CD14-positive monocyte (primary cell): ENCODE data around the gene NEK2. TPM values are rescaled to one million over a fixed set of nuclear protein-coding genes. Genes with fewer than 3 reads are reported as not detected.

Experiments
- DNase-seq, 3 donors: peaks; one replicate each; pipeline ENCODE4 v3.0.0-alpha.2; 2011 to 2022
- H2AFZ ChIP-seq: 2 replicates; pipeline ENCODE4 v1.6.0; 2012; ENCODE audit warnings: mild to moderate bottlenecking, low read depth, low read length, inconsistent platforms; ENCODE audit not compliant: insufficient read depth, poor library complexity, severe bottlenecking
- H3K27ac ChIP-seq, 2 donors: 1 replicate in 1 of 2; 2 replicates in 1 of 2; pipeline ENCODE4 v1.5.1; 2012 to 2013; ENCODE audit warnings: low read length in 2 of 2, control low read depth in 1 of 2, inconsistent platforms in 1 of 2, low read depth in 1 of 2, mild to moderate bottlenecking in 1 of 2
- H3K27me3 ChIP-seq, 2 donors: one replicate each; pipeline versions ENCODE4 v1.6.0 to v1.6.1; 2011 to 2013; ENCODE audit warnings: low read length in 2 of 2; ENCODE audit not compliant: control insufficient read depth in 2 of 2, insufficient read depth in 2 of 2
- H3K36me3 ChIP-seq, 2 donors: replicated peaks in 1 of 2; 1 replicate in 1 of 2; 2 replicates in 1 of 2; pipeline versions ENCODE4 v1.5.1 to v1.6.1; 2012 to 2013; ENCODE audit warnings: low read length in 2 of 2, control low read depth in 1 of 2, inconsistent platforms in 1 of 2, mild to moderate bottlenecking in 1 of 2; ENCODE audit not compliant: insufficient read depth in 2 of 2, control insufficient read depth in 1 of 2
- H3K4me1 ChIP-seq, 2 donors: 1 replicate in 1 of 2; 2 replicates in 1 of 2; pipeline versions ENCODE4 v1.5.1 to v1.6.1; 2012 to 2013; ENCODE audit warnings: low read length in 2 of 2, control low read depth in 1 of 2, inconsistent platforms in 1 of 2, mild to moderate bottlenecking in 1 of 2, moderate library complexity in 1 of 2; ENCODE audit not compliant: insufficient read depth in 2 of 2, control insufficient read depth in 1 of 2
- H3K4me2 ChIP-seq: replicated peaks from 2 replicates; pipeline ENCODE3; 2012; ENCODE audit warnings: low read length, moderate library complexity, mild to moderate bottlenecking; ENCODE audit not compliant: poor library complexity, severe bottlenecking; ENCODE audit errors: extremely low read depth
- H3K4me3 ChIP-seq, 3 experiments: fragments of 200-600 bp in 1 of 3; sonication (generic) in 1 of 3; replicated peaks in 1 of 3; 1 replicate in 2 of 3; 2 replicates in 1 of 3; pipeline ENCODE4 v1.5.1; 2011 to 2013; ENCODE audit warnings: low read length in 3 of 3, mild to moderate bottlenecking in 3 of 3, control low read depth in 2 of 3, low read depth in 2 of 3, inconsistent platforms in 1 of 3, moderate library complexity in 1 of 3
- H3K79me2 ChIP-seq: 2 replicates; pipeline ENCODE4 v1.6.0; 2012; ENCODE audit warnings: mild to moderate bottlenecking, control low read depth, inconsistent platforms, low read length, moderate library complexity; ENCODE audit not compliant: insufficient read depth
- H3K9ac ChIP-seq: 2 replicates; pipeline ENCODE4 v1.6.0; 2017; ENCODE audit warnings: low read length, mild to moderate bottlenecking; ENCODE audit not compliant: insufficient read depth, poor library complexity, severe bottlenecking
- H3K9me3 ChIP-seq, 2 donors: replicated peaks in 1 of 2; 1 replicate in 1 of 2; 2 replicates in 1 of 2; pipeline versions ENCODE4 v1.5.1 to v1.6.1; 2012 to 2013; ENCODE audit warnings: low read length in 2 of 2, control low read depth in 1 of 2; ENCODE audit not compliant: control insufficient read depth in 1 of 2, insufficient read depth in 1 of 2
- H4K20me1 ChIP-seq: 2 replicates; pipeline ENCODE4 v1.6.0; 2012; ENCODE audit warnings: mild to moderate bottlenecking, low read length, control low read depth, moderate library complexity; ENCODE audit not compliant: insufficient read depth
- H3K27ac Mint-ChIP-seq, 7 donors: one replicate each; pipeline ENCODE4 v1.8.0; 2020; ENCODE audit warnings: mild to moderate bottlenecking in 7 of 7, mixed read lengths in 7 of 7, moderate library complexity in 6 of 7, inconsistent platforms in 2 of 7
- H3K27me3 Mint-ChIP-seq, 3 donors: one replicate each; pipeline ENCODE4 v1.8.0; 2021 to 2022; ENCODE audit warnings: low read depth in 3 of 3, mild to moderate bottlenecking in 3 of 3, mixed read lengths in 3 of 3, moderate library complexity in 3 of 3, inconsistent platforms in 1 of 3
- H3K36me3 Mint-ChIP-seq, 2 donors: one replicate each; pipeline ENCODE4 v1.8.0; 2020; ENCODE audit warnings: mixed read lengths in 2 of 2, inconsistent platforms in 1 of 2, mild to moderate bottlenecking in 1 of 2
- H3K4me1 Mint-ChIP-seq: one replicate; pipeline ENCODE4 v1.8.0; 2020; ENCODE audit warnings: mild to moderate bottlenecking, mixed read lengths
- H3K4me3 Mint-ChIP-seq, 2 donors: one replicate each; pipeline ENCODE4 v1.8.0; 2020; ENCODE audit warnings: mild to moderate bottlenecking in 2 of 2, mixed read lengths in 2 of 2, moderate library complexity in 1 of 2
- H3K9me3 Mint-ChIP-seq, 7 donors: one replicate each; pipeline ENCODE4 v1.8.0; 2020 to 2022; ENCODE audit warnings: mixed read lengths in 7 of 7, mild to moderate bottlenecking in 6 of 7, moderate library complexity in 6 of 7, inconsistent platforms in 2 of 7
- WGBS: methylation state at CpG from one replicate; pipeline ENCODE4 v1.1.5; 2013; ENCODE audit warnings: missing lambda C conversion rate; ENCODE audit not compliant: insufficient coverage; 5-methylcytosine and 5-hydroxymethylcytosine counted together
- intact Hi-C, 2 donors: fragments of 100-400 bp; cut with micrococcal nuclease; formaldehyde crosslinking; loops; one replicate each; pipeline versions ENCODE4 v1.15.0 to v1.15.1; 2023
- polyA plus RNA-seq, 3 donors: library from polyadenylated mRNA; depleted of rRNA in 1 of 3; unstranded in 2 of 3; stranded (reverse) in 1 of 3; fragments of 300-500 nt in 2 of 3; fragments of >200 nt in 1 of 3; fragmentation: Illumina TruSeq in 2 of 3; gene quantifications; 1 replicate in 2 of 3; 2 replicates in 1 of 3; pipeline ENCODE4 v1.2.3, GENCODE V29; 2012 to 2021
- TF ChIP-seq, protein P1 (sequence below): fragments of 200-600 bp; IDR thresholded peaks from one replicate; pipeline ENCODE4 v1.8.0; 2022; ENCODE audit warnings: antibody characterized with exemption, mild to moderate bottlenecking

The NEK2 gene
- polyA plus RNA-seq, 3 donors: not detected

DNA sequence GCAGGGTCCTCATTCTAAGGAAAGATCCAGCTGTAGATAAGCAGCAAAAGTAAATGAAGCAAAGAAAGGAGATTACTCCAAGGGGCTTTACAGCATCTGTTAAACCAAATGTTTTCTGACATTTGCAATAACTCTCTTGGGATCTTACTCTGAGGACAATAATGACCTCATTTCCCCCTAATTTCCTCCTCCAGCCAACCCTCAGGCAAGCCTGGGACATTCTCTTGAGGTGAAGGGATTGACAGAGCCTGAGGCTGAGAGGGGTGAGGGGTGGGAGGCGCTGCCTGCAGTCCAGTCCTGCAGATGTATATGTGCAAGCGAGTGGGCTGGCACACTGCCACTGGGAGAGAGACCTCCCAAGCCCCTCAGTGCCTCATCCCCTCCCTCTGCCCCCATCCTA, 40.5 kb upstream of the NEK2 start:
- no peak overlapping the region for H3K4me2 ChIP-seq
- H3K27me3 Mint-ChIP-seq: peaks cover 0 to 2% (median 0%) of the 10 kb centered on the region in 3 donors
- no peak overlapping the region for H3K27ac Mint-ChIP-seq
- H3K9me3 ChIP-seq: no peaks in the 10 kb centered on the region
- H3K27me3 ChIP-seq: no peaks in the 10 kb centered on the region
- H3K9ac ChIP-seq: no peak overlapping the region
- peaks cover 5% of the 10 kb centered on the region for H3K4me1 Mint-ChIP-seq
- no peaks in the 10 kb centered on the region for H3K79me2 ChIP-seq
- no peaks in the 10 kb centered on the region for H4K20me1 ChIP-seq
- no peak overlapping the region for H2AFZ ChIP-seq
- intact Hi-C loops: no loop called here
- WGBS: 80% methylated on average over 1 of the region's 2 CpGs
- peaks cover 4 to 7% of the 10 kb centered on the region in 2 donors for H3K4me1 ChIP-seq
- H3K9me3 Mint-ChIP-seq: peaks cover 0 to 9% (median 4%) of the 10 kb centered on the region in 7 donors
- TF ChIP-seq, protein P1, sequence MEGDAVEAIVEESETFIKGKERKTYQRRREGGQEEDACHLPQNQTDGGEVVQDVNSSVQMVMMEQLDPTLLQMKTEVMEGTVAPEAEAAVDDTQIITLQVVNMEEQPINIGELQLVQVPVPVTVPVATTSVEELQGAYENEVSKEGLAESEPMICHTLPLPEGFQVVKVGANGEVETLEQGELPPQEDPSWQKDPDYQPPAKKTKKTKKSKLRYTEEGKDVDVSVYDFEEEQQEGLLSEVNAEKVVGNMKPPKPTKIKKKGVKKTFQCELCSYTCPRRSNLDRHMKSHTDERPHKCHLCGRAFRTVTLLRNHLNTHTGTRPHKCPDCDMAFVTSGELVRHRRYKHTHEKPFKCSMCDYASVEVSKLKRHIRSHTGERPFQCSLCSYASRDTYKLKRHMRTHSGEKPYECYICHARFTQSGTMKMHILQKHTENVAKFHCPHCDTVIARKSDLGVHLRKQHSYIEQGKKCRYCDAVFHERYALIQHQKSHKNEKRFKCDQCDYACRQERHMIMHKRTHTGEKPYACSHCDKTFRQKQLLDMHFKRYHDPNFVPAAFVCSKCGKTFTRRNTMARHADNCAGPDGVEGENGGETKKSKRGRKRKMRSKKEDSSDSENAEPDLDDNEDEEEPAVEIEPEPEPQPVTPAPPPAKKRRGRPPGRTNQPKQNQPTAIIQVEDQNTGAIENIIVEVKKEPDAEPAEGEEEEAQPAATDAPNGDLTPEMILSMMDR: no peak
- no peaks in the 10 kb centered on the region for H3K36me3 ChIP-seq
- no peak for DNase-seq
- no peak overlapping the region for H3K4me3 Mint-ChIP-seq
- H3K4me3 ChIP-seq: no peak overlapping the region
- no peaks in the 10 kb centered on the region for H3K36me3 Mint-ChIP-seq
- H3K27ac ChIP-seq: no peak overlapping the region

DNA sequence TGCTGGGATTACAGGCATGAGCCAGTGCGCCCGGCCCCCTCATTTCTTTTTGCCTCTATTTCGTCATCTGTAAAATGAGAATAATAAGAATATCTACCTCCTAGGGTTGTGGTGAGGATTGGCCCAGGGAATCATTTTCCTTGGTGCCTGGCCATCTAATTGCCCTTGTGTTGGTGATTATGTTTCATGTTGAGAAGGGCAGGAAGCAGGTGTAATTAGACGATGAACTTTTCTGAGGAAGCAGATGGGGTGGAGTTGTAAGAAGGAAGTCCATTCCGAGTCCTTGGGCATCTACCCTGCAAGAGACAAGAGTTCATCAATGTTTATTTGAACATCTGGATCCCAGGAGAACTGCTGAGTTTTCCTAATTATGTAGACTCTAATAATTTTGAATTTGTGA, 38.7 kb upstream of the NEK2 start:
- Histone ChIP-seq H3K36me3 (no peaks in the 10 kb centered on the region), H4K20me1 (no peaks in the 10 kb centered on the region), H3K79me2 (no peaks in the 10 kb centered on the region), H3K27ac (no peak overlapping the region), H3K27me3 (no peaks in the 10 kb centered on the region), H2AFZ (no peak overlapping the region), H3K9me3 (no peaks in the 10 kb centered on the region), H3K4me3 (no peak overlapping the region), H3K9ac (no peak overlapping the region), H3K4me2 (no peak overlapping the region), H3K4me1 (peaks cover 8 to 10% of the 10 kb centered on the region in 2 donors)
- DNase-seq: no peak
- Mint-ChIP-seq H3K36me3 (no peaks in the 10 kb centered on the region), H3K27me3 (peaks cover 0 to 2% (median 0%) of the 10 kb centered on the region in 3 donors), H3K4me3 (no peak overlapping the region), H3K9me3 (peaks cover 0 to 7% (median 4%) of the 10 kb centered on the region in 7 donors), H3K4me1 (peaks cover 10% of the 10 kb centered on the region), H3K27ac (no peak overlapping the region)
- WGBS: 9% methylated on average over 2 of the region's 5 CpGs
- intact Hi-C loops: no loop called here
- TF ChIP-seq, protein P1: no peak
